Measurements from ENCODE around the gene GGCT. TPM values are rescaled to one million over a fixed set of nuclear protein-coding genes. Genes with fewer than 3 reads are reported as not detected.

The GGCT gene
- total RNA-seq, 1 donor from 2014 or later: 12.5 TPM

DNA sequence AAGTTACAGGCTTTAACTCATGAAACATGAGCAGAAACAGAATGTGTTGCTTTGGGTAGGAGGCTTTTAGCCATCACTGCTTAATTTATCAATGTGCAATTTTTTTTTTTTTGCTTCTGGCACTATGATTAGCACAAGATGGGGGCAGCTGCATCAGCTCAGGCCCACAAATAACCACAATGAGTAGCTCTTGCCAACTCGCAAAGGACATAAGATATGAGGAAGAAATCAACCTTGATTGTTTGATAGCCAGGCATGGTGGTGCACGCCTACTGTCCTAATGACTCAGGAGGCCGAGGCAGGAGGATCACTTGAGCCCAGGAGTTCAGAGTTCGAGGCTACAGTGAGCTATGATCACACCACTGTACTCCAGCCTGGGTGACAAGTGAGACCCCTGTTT, 38.4 kb downstream of the GGCT start:
- H3K27ac ChIP-seq (ENCODE audit: low read depth, low read length): peak overlapping the region; percentile 26
- no peak overlapping the region for H3K9ac ChIP-seq (ENCODE audit: low read depth in 1 of 3, low read length in 3 of 3)
- H3K36me3 ChIP-seq (ENCODE audit: control insufficient read depth in 3 of 3, insufficient read depth in 3 of 3, low read length in 3 of 3): no peaks in the 10 kb centered on the region
- H3K27me3 ChIP-seq (ENCODE audit: control insufficient read depth in 3 of 3, insufficient read depth in 3 of 3, low read length in 3 of 3): no peaks in the 10 kb centered on the region
- H3K4me1 ChIP-seq (ENCODE audit: control insufficient read depth in 3 of 3, insufficient read depth in 3 of 3, low read length in 3 of 3): peaks cover 49 to 56% (median 50%) of the 10 kb centered on the region in 3 donors
- no peak overlapping the region for H3K4me3 ChIP-seq (ENCODE audit: low read length in 3 of 3)
- H3K9me3 ChIP-seq (ENCODE audit: control insufficient read depth in 3 of 3, low read length in 3 of 3): no peaks in the 10 kb centered on the region

DNA sequence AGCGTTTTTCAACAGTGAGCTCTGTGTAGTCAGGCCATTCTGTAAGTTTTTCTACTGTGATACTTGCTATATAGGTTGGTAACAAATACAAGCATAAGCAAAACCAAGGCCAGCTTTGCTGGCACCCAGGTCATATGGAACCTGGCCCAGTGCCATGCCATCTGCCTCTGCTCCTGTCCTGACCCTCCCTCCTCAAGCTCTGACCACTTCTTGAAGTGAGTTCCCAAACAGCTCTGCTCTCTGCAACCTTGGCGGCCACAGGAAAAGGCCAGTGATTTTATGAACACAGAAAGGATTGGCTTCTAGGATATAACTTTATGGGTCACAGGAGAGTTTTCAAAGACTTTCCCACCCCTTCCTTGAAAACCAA, 38.8 kb downstream of the GGCT start:
- H3K27ac ChIP-seq (ENCODE audit: low read depth, low read length): peak overlapping the region; percentile 26
- no peaks in the 10 kb centered on the region for H3K27me3 ChIP-seq (ENCODE audit: control insufficient read depth in 3 of 3, insufficient read depth in 3 of 3, low read length in 3 of 3)
- H3K36me3 ChIP-seq (ENCODE audit: control insufficient read depth in 3 of 3, insufficient read depth in 3 of 3, low read length in 3 of 3): no peaks in the 10 kb centered on the region
- no peaks in the 10 kb centered on the region for H3K9me3 ChIP-seq (ENCODE audit: control insufficient read depth in 3 of 3, low read length in 3 of 3)
- H3K4me1 ChIP-seq (ENCODE audit: control insufficient read depth in 3 of 3, insufficient read depth in 3 of 3, low read length in 3 of 3): peaks cover 45 to 51% (median 46%) of the 10 kb centered on the region in 3 donors
- no peak overlapping the region for H3K9ac ChIP-seq (ENCODE audit: low read depth in 1 of 3, low read length in 3 of 3)
- H3K4me3 ChIP-seq (ENCODE audit: low read length in 3 of 3): no peak overlapping the region

DNA sequence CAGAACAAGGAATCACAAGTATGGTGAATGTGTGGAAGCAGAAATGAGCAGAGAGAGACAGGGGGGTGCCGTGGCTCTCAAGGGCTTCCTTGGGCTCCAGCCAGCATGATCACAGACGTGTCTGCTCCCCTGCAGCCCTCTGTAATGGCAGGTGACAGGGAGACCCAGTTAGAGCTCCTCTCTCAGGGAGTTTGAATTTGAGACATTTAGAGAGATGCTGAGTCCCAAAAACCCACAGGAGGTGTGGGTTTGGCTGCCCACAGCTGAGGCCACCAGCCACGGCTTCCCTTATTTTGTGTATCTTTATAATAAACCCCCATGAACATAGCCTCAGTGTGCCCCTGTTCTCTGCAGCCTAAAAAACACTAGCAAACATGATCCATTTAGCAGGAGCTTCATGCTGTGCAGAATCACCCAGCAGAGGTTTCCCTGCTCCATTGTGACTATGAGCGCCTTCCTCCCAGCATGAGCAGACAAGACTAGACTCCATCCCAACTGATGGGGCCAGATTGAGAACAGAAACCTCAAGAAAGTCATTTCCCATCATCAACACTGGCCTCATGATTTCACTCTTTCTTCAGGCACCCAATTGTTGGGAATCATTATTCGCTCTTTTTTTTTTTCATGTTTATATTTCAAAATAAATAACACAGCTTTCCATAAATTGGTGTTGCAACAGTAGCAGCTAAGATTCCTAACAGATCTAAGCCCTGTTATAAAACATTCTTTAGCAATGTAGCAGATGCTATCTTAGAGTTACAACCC, 39.4 kb downstream of the GGCT start:
- Histone ChIP-seq H3K4me1 (ENCODE audit: control insufficient read depth in 3 of 3, insufficient read depth in 3 of 3, low read length in 3 of 3) (peaks cover 39 to 46% (median 40%) of the 10 kb centered on the region in 3 donors), H3K36me3 (ENCODE audit: control insufficient read depth in 3 of 3, insufficient read depth in 3 of 3, low read length in 3 of 3) (no peaks in the 10 kb centered on the region), H3K9ac (ENCODE audit: low read depth in 1 of 3, low read length in 3 of 3) (no peak overlapping the region), H3K4me3 (ENCODE audit: low read length in 3 of 3) (no peak overlapping the region), H3K27me3 (ENCODE audit: control insufficient read depth in 3 of 3, insufficient read depth in 3 of 3, low read length in 3 of 3) (no peaks in the 10 kb centered on the region), H3K27ac (ENCODE audit: low read depth, low read length) (peak overlapping the region; percentile 39), H3K9me3 (ENCODE audit: control insufficient read depth in 3 of 3, low read length in 3 of 3) (no peaks in the 10 kb centered on the region)

DNA sequence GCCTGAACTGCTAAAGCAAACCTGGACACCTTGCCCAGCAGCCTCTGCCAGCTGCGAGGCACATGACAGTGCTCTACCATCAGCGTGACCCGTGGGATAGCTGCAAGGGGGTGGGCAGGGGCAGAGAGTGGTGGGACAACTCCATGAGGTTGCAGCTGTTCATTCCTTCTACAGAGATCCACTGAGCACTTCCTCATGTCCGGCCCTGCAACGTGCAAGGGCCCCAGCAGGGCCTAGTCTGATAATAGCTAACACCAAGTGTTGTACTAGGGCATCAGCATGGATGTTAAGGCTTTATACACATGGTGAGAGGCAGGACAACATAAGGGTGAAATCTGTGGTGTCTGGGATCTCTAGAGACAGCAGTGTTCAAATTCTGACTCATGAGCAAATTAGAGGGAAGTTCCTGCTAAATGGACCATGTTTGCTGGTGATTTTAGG, 40.4 kb downstream of the GGCT start:
- Histone ChIP-seq H3K27me3 (ENCODE audit: control insufficient read depth in 3 of 3, insufficient read depth in 3 of 3, low read length in 3 of 3) (no peaks in the 10 kb centered on the region), H3K4me1 (ENCODE audit: control insufficient read depth in 3 of 3, insufficient read depth in 3 of 3, low read length in 3 of 3) (peaks cover 30 to 41% (median 31%) of the 10 kb centered on the region in 3 donors), H3K4me3 (ENCODE audit: low read length in 3 of 3) (peak overlapping the region in 1 of 3 donors; percentile 41), H3K9ac (ENCODE audit: low read depth in 1 of 3, low read length in 3 of 3) (peak overlapping the region in 1 of 3 donors; percentile 46), H3K36me3 (ENCODE audit: control insufficient read depth in 3 of 3, insufficient read depth in 3 of 3, low read length in 3 of 3) (no peaks in the 10 kb centered on the region), H3K9me3 (ENCODE audit: control insufficient read depth in 3 of 3, low read length in 3 of 3) (no peaks in the 10 kb centered on the region), H3K27ac (ENCODE audit: low read depth, low read length) (peak overlapping the region; percentile 17)

DNA sequence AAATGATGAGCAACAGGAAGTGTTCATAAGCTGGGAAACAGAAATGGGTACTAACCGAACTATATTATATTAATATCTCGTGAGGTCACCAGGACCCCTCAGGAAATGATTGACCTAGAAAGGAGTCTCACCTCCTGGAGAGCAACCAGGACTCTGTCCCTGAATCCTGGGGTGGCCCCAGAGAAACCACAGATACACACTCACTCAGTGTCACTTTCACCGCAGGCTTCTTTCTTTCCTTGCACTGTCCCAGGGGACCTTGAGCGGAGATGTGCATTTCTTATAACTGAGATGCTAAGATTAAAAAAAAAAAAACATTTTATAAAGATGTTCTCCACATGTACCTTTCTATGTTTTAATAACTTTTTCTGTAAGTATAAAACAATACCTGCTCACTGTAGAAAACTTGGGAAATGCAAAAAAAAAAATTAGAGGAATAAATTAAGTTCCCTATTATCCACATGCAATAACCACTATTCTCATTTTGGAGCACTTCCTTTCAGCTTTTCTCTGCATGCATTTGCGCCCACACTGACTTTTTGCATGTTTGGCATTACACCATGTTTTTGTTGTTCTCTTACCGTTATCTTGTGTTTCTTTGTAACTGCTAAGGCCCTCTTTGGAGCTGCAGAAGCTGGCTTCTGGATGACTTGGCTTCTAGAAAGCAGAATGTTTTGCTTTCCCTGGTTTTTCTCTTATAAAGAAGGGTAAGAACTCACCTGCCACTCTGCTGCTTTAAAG, 41.1 kb downstream of the GGCT start:
- Histone ChIP-seq H3K4me1 (ENCODE audit: control insufficient read depth in 3 of 3, insufficient read depth in 3 of 3, low read length in 3 of 3) (peaks cover 24 to 35% (median 25%) of the 10 kb centered on the region in 3 donors), H3K27me3 (ENCODE audit: control insufficient read depth in 3 of 3, insufficient read depth in 3 of 3, low read length in 3 of 3) (no peaks in the 10 kb centered on the region), H3K9me3 (ENCODE audit: control insufficient read depth in 3 of 3, low read length in 3 of 3) (no peaks in the 10 kb centered on the region), H3K36me3 (ENCODE audit: control insufficient read depth in 3 of 3, insufficient read depth in 3 of 3, low read length in 3 of 3) (no peaks in the 10 kb centered on the region), H3K4me3 (ENCODE audit: low read length in 3 of 3) (peak overlapping the region in 1 of 3 donors; percentile 41), H3K9ac (ENCODE audit: low read depth in 1 of 3, low read length in 3 of 3) (peak overlapping the region in 1 of 3 donors; percentile 46), H3K27ac (ENCODE audit: low read depth, low read length) (peak overlapping the region; percentile 17)

DNA sequence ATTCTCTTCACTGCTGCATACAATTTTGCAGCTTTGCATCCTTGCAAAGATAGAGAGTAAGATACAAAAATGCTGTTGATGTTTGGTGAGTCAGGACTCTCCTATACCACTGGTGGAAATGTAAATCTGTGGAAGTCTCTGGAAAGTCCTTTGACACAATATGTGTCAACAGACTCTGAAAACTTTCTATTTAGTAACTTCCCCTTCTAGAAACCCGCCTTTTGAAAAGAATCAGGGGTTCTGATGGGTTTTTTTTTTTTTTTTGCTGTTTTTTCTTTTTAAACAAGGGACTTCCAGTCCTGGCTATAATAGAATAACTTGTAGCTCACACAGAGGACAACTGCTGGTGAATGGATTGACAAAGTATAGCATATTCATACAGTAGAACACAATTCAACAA, 42.5 kb downstream of the GGCT start:
- H3K36me3 ChIP-seq (ENCODE audit: control insufficient read depth in 3 of 3, insufficient read depth in 3 of 3, low read length in 3 of 3): peaks cover 0 to 5% (median 3%) of the 10 kb centered on the region in 3 donors
- H3K4me3 ChIP-seq (ENCODE audit: low read length in 3 of 3): no peak overlapping the region
- no peaks in the 10 kb centered on the region for H3K27me3 ChIP-seq (ENCODE audit: control insufficient read depth in 3 of 3, insufficient read depth in 3 of 3, low read length in 3 of 3)
- no peaks in the 10 kb centered on the region for H3K9me3 ChIP-seq (ENCODE audit: control insufficient read depth in 3 of 3, low read length in 3 of 3)
- H3K27ac ChIP-seq (ENCODE audit: low read depth, low read length): no peak overlapping the region
- no peak overlapping the region for H3K9ac ChIP-seq (ENCODE audit: low read depth in 1 of 3, low read length in 3 of 3)
- peaks cover 18 to 32% (median 20%) of the 10 kb centered on the region in 3 donors for H3K4me1 ChIP-seq (ENCODE audit: control insufficient read depth in 3 of 3, insufficient read depth in 3 of 3, low read length in 3 of 3)

DNA sequence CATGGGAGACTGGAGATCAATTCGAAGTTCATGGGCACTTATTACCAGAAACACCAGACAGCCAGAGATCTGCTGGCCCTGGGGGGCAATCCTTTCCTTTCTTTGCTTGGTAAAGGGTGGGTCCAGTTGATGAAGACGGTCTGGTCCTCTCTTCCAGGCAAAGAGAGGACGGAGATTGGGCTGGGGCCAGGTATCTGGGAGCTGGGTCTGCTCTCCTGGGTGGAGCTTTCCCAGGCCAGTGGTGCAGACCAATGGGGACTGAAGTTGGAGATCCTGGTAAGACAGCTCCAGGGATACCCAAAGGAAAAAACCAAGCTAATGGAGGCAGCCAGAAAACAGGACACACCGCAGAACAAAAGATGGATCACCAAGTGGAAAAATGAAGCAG, 44.4 kb downstream of the GGCT start:
- Histone ChIP-seq H3K36me3 (ENCODE audit: control insufficient read depth in 3 of 3, insufficient read depth in 3 of 3, low read length in 3 of 3) (peaks cover 10 to 16% (median 13%) of the 10 kb centered on the region in 3 donors), H3K9ac (ENCODE audit: low read depth in 1 of 3, low read length in 3 of 3) (no peak overlapping the region), H3K27ac (ENCODE audit: low read depth, low read length) (peak overlapping the region; percentile 73), H3K4me1 (ENCODE audit: control insufficient read depth in 3 of 3, insufficient read depth in 3 of 3, low read length in 3 of 3) (peaks cover 9 to 23% (median 14%) of the 10 kb centered on the region in 3 donors), H3K4me3 (ENCODE audit: low read length in 3 of 3) (no peak overlapping the region), H3K27me3 (ENCODE audit: control insufficient read depth in 3 of 3, insufficient read depth in 3 of 3, low read length in 3 of 3) (no peaks in the 10 kb centered on the region), H3K9me3 (ENCODE audit: control insufficient read depth in 3 of 3, low read length in 3 of 3) (no peaks in the 10 kb centered on the region)

DNA sequence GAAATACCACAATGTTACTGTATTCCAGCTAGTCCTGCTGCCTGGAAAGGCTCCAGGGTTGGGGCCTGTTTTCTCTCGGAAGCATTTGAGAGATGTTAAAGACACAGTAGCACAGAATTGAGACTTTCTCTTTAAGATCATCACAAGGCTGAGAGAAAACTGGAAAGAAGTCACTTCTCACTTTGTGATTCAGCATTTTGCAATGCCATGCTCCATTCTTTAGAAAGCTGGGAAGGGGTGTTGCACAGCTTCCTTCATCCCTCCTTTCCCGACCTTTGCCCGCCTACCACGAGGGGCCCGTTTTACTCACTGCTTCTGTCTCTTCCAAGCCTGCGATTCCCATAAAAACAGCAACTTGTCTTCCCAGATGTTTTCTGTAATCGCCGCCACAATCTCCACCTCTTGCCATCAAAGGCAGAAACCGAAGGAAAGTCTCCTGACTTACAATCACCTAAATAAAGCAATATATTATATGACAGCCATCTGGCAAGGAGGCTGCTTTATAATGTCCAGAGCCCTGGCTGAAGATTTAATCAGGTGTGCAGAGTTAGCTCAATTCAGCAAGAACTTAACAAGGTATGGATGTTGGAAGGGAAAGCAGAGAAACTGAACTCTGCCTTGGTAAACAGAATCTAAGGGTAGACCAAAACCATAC, 44.9 kb downstream of the GGCT start:
- H3K4me3 ChIP-seq (ENCODE audit: low read length in 3 of 3): no peak overlapping the region
- H3K36me3 ChIP-seq (ENCODE audit: control insufficient read depth in 3 of 3, insufficient read depth in 3 of 3, low read length in 3 of 3): peaks cover 12 to 21% (median 18%) of the 10 kb centered on the region in 3 donors
- H3K27ac ChIP-seq (ENCODE audit: low read depth, low read length): peak overlapping the region; percentile 73
- no peaks in the 10 kb centered on the region for H3K27me3 ChIP-seq (ENCODE audit: control insufficient read depth in 3 of 3, insufficient read depth in 3 of 3, low read length in 3 of 3)
- H3K9me3 ChIP-seq (ENCODE audit: control insufficient read depth in 3 of 3, low read length in 3 of 3): no peaks in the 10 kb centered on the region
- peak overlapping the region in 1 of 3 donors; percentile 9 for H3K9ac ChIP-seq (ENCODE audit: low read depth in 1 of 3, low read length in 3 of 3)
- peaks cover 9 to 17% (median 12%) of the 10 kb centered on the region in 3 donors for H3K4me1 ChIP-seq (ENCODE audit: control insufficient read depth in 3 of 3, insufficient read depth in 3 of 3, low read length in 3 of 3)

DNA sequence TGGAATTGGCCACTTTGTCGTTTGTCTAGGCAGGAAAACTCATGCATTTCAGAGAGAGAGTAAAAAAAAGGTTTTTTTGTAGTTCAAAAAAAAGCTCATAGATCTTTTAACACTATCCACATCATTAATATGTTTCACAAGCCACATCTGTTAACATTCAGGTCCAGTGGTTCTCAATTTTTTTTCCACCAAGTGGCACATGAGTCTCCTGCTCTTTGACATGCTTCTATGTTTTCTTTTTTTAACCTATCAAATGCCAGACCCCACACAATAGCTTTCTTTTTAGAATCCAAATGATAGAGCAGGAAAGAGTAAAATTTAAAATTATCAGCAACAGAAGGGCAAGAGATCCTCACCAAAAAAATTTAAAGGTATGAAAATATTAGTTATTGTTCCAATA, 46.3 kb downstream of the GGCT start:
- peaks cover 16 to 29% (median 21%) of the 10 kb centered on the region in 3 donors for H3K36me3 ChIP-seq (ENCODE audit: control insufficient read depth in 3 of 3, insufficient read depth in 3 of 3, low read length in 3 of 3)
- H3K27me3 ChIP-seq (ENCODE audit: control insufficient read depth in 3 of 3, insufficient read depth in 3 of 3, low read length in 3 of 3): no peaks in the 10 kb centered on the region
- H3K4me3 ChIP-seq (ENCODE audit: low read length in 3 of 3): no peak overlapping the region
- H3K9me3 ChIP-seq (ENCODE audit: control insufficient read depth in 3 of 3, low read length in 3 of 3): no peaks in the 10 kb centered on the region
- no peak overlapping the region for H3K9ac ChIP-seq (ENCODE audit: low read depth in 1 of 3, low read length in 3 of 3)
- no peak overlapping the region for H3K27ac ChIP-seq (ENCODE audit: low read depth, low read length)
- peaks cover 9 to 14% (median 10%) of the 10 kb centered on the region in 3 donors for H3K4me1 ChIP-seq (ENCODE audit: control insufficient read depth in 3 of 3, insufficient read depth in 3 of 3, low read length in 3 of 3)
